ENCODE measurements around the gene HRH3.

Gene HRH3

GRCh38 chr20:62268228-62268900 is 48.3 kb upstream of the HRH3 start:
- Histone ChIP-seq H3K4me1 (ENCODE audit: insufficient read depth, low read length) (no peaks in the 10 kb centered on the region), H3K27me3 (ENCODE audit: insufficient read depth, low read length, poor library complexity) (no peaks in the 10 kb centered on the region), H3K4me2 (ENCODE audit: insufficient read depth, low read length) (no peak overlapping the region), H3K27ac (ENCODE audit: low read length) (no peak overlapping the region), H3K79me2 (ENCODE audit: insufficient read depth, low read length) (no peaks in the 10 kb centered on the region), H3K4me3 (ENCODE audit: low read depth in 1 of 2, low read length in 2 of 2) (no peak overlapping the region), H2AFZ (ENCODE audit: low read depth, low read length) (no peak overlapping the region), H3K9ac (ENCODE audit: low read depth, low read length) (no peak overlapping the region), H4K20me1 (ENCODE audit: insufficient read depth, low read length) (peaks cover 15% of the 10 kb centered on the region), H3K36me3 (ENCODE audit: insufficient read depth, low read length) (peaks cover 61% of the 10 kb centered on the region), H3K9me3 (ENCODE audit: insufficient read depth, low read length, severe bottlenecking) (no peaks in the 10 kb centered on the region)
- DNase-seq: no peak
- ATAC-seq (ENCODE audit: insufficient read depth, low read depth): no peak
- TF ChIP-seq EZH2 (IDR thresholded peaks at IDR 0.05; ENCODE audit: borderline replicate concordance, low read depth, low read length, severe bottlenecking) (no peak), CTCF (IDR thresholded peaks at IDR 0.05; ENCODE audit: borderline replicate concordance, extremely low read depth, low read length, poor library complexity, severe bottlenecking) (no peak)

- peaks cover 21% of the 10 kb centered on the region for H4K20me1 ChIP-seq (ENCODE audit: insufficient read depth, low read length)
- no peaks in the 10 kb centered on the region for H3K9me3 ChIP-seq (ENCODE audit: insufficient read depth, low read length, severe bottlenecking)
- H2AFZ ChIP-seq (ENCODE audit: low read depth, low read length): no peak overlapping the region
- H3K36me3 ChIP-seq (ENCODE audit: insufficient read depth, low read length): peaks cover 61% of the 10 kb centered on the region
- ATAC-seq (ENCODE audit: insufficient read depth, low read depth) (no peak), DNase-seq (no peak)
- no peak overlapping the region for H3K27ac ChIP-seq (ENCODE audit: low read length)
- no peak overlapping the region for H3K4me3 ChIP-seq (ENCODE audit: low read depth in 1 of 2, low read length in 2 of 2)
- H3K9ac ChIP-seq (ENCODE audit: low read depth, low read length): no peak overlapping the region
- H3K79me2 ChIP-seq (ENCODE audit: insufficient read depth, low read length): no peaks in the 10 kb centered on the region
- no peak overlapping the region for H3K4me2 ChIP-seq (ENCODE audit: insufficient read depth, low read length)
- H3K27me3 ChIP-seq (ENCODE audit: insufficient read depth, low read length, poor library complexity): no peaks in the 10 kb centered on the region
- TF ChIP-seq CTCF (IDR thresholded peaks at IDR 0.05; ENCODE audit: borderline replicate concordance, extremely low read depth, low read length, poor library complexity, severe bottlenecking): no peak
- TF ChIP-seq EZH2 (IDR thresholded peaks at IDR 0.05; ENCODE audit: borderline replicate concordance, low read depth, low read length, severe bottlenecking): no peak
- H3K4me1 ChIP-seq (ENCODE audit: insufficient read depth, low read length): no peaks in the 10 kb centered on the region
Observed at GRCh38 chr20:62267543-62267942, 47.5 kb upstream of the HRH3 start.

- no peak overlapping the region for H2AFZ ChIP-seq (ENCODE audit: low read depth, low read length)
- H4K20me1 ChIP-seq (ENCODE audit: insufficient read depth, low read length): peaks cover 21% of the 10 kb centered on the region
- no peaks in the 10 kb centered on the region for H3K4me1 ChIP-seq (ENCODE audit: insufficient read depth, low read length)
- H3K9me3 ChIP-seq (ENCODE audit: insufficient read depth, low read length, severe bottlenecking): no peaks in the 10 kb centered on the region
- ATAC-seq (ENCODE audit: insufficient read depth, low read depth) (no peak), DNase-seq (no peak)
- H3K27me3 ChIP-seq (ENCODE audit: insufficient read depth, low read length, poor library complexity): no peaks in the 10 kb centered on the region
- H3K27ac ChIP-seq (ENCODE audit: low read length): no peak overlapping the region
- no peak overlapping the region for H3K4me3 ChIP-seq (ENCODE audit: low read depth in 1 of 2, low read length in 2 of 2)
- peaks cover 61% of the 10 kb centered on the region for H3K36me3 ChIP-seq (ENCODE audit: insufficient read depth, low read length)
- no peak for TF ChIP-seq EZH2 (IDR thresholded peaks at IDR 0.05; ENCODE audit: borderline replicate concordance, low read depth, low read length, severe bottlenecking)
- H3K4me2 ChIP-seq (ENCODE audit: insufficient read depth, low read length): no peak overlapping the region
- no peak overlapping the region for H3K9ac ChIP-seq (ENCODE audit: low read depth, low read length)
- H3K79me2 ChIP-seq (ENCODE audit: insufficient read depth, low read length): no peaks in the 10 kb centered on the region
Observed at GRCh38 chr20:62266851-62267250, 46.8 kb upstream of the HRH3 start.

- no peak overlapping the region for H3K27ac ChIP-seq (ENCODE audit: low read length)
- H2AFZ ChIP-seq (ENCODE audit: low read depth, low read length): no peak overlapping the region
- peaks cover 18% of the 10 kb centered on the region for H4K20me1 ChIP-seq (ENCODE audit: insufficient read depth, low read length)
- H3K9ac ChIP-seq (ENCODE audit: low read depth, low read length): no peak overlapping the region
- H3K4me1 ChIP-seq (ENCODE audit: insufficient read depth, low read length): no peaks in the 10 kb centered on the region
- H3K4me2 ChIP-seq (ENCODE audit: insufficient read depth, low read length): no peak overlapping the region
- no peak overlapping the region for H3K4me3 ChIP-seq (ENCODE audit: low read depth in 1 of 2, low read length in 2 of 2)
- no peaks in the 10 kb centered on the region for H3K27me3 ChIP-seq (ENCODE audit: insufficient read depth, low read length, poor library complexity)
- no peaks in the 10 kb centered on the region for H3K79me2 ChIP-seq (ENCODE audit: insufficient read depth, low read length)
- DNase-seq (peak; percentile 29), ATAC-seq (ENCODE audit: insufficient read depth, low read depth) (no peak)
- TF ChIP-seq CTCF (IDR thresholded peaks at IDR 0.05; ENCODE audit: borderline replicate concordance, extremely low read depth, low read length, poor library complexity, severe bottlenecking) (no peak), EZH2 (IDR thresholded peaks at IDR 0.05; ENCODE audit: borderline replicate concordance, low read depth, low read length, severe bottlenecking) (no peak)
- peaks cover 60% of the 10 kb centered on the region for H3K36me3 ChIP-seq (ENCODE audit: insufficient read depth, low read length)
- no peaks in the 10 kb centered on the region for H3K9me3 ChIP-seq (ENCODE audit: insufficient read depth, low read length, severe bottlenecking)
Observed at GRCh38 chr20:62266340-62266739, 46.3 kb upstream of the HRH3 start.
